ENCODE measurements around the gene RPL18. TPM values are rescaled to one million over a fixed set of nuclear protein-coding genes. Genes with fewer than 3 reads are reported as not detected.

RPL18 gene
- total RNA-seq, 1 donor from 2014 or later: 997 TPM

- Histone ChIP-seq H3K9me3 (no peaks in the 10 kb centered on the region), H3K36me3 (no peaks in the 10 kb centered on the region), H3K4me3 (no peak overlapping the region), H3K27ac (no peak overlapping the region), H3K27me3 (ENCODE audit: low read depth) (no peaks in the 10 kb centered on the region), H3K4me1 (peaks cover 13% of the 10 kb centered on the region)
- no peak for DNase-seq
- ATAC-seq: no peak
- intact Hi-C loops (cut with DNase I): no loop called here
- TF ChIP-seq, protein P1, sequence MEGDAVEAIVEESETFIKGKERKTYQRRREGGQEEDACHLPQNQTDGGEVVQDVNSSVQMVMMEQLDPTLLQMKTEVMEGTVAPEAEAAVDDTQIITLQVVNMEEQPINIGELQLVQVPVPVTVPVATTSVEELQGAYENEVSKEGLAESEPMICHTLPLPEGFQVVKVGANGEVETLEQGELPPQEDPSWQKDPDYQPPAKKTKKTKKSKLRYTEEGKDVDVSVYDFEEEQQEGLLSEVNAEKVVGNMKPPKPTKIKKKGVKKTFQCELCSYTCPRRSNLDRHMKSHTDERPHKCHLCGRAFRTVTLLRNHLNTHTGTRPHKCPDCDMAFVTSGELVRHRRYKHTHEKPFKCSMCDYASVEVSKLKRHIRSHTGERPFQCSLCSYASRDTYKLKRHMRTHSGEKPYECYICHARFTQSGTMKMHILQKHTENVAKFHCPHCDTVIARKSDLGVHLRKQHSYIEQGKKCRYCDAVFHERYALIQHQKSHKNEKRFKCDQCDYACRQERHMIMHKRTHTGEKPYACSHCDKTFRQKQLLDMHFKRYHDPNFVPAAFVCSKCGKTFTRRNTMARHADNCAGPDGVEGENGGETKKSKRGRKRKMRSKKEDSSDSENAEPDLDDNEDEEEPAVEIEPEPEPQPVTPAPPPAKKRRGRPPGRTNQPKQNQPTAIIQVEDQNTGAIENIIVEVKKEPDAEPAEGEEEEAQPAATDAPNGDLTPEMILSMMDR (IDR thresholded peaks at IDR 0.05): no peak
Observed at GRCh38 chr19:48656840-48657474, 38.0 kb upstream of the RPL18 start.

DNA sequence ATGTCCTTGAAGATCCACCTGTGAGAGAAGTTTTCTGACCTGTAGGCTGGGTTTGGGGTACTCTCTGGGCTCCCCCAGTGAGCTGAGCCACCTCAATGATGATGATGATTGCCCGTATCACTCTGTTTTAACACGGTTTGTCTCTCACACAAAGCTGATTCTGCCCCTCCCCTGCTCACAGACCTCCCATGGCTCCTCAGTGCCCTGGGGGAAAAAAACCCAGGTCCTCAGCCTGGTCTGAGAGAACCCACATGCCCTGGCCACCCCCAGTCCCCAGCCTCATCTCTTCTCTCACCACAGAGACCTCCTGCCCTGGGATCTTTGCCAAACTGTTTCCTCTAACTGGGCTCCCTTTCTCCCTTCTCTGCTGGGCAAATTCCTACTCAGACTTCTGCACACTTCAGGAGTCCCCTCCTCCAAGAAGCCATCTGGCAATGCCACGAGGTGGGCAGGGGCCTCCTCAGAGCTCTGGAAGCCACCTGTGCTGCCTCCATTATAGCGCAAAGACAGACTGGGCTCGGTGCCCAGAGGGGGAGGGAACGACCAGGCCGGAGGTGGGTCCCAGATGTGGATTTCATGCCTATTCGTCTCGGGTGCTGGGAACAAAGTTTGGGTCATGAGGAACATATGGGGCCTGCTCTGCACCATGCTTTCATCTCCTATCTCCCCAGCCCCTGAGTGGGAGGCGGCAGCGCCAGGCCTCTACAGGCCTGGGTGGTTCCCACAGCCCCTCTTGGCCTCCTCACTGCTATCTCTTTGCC, 35.5 kb upstream of the RPL18 start:
- no peak overlapping the region for H3K27ac ChIP-seq
- ATAC-seq (no peak), DNase-seq (no peak)
- H3K9me3 ChIP-seq: no peaks in the 10 kb centered on the region
- no peaks in the 10 kb centered on the region for H3K4me1 ChIP-seq
- intact Hi-C loops (cut with DNase I): no loop called here
- no peak overlapping the region for H3K4me3 ChIP-seq
- TF ChIP-seq, protein P1 (IDR thresholded peaks at IDR 0.05): no peak
- no peaks in the 10 kb centered on the region for H3K27me3 ChIP-seq (ENCODE audit: low read depth)
- H3K36me3 ChIP-seq: no peaks in the 10 kb centered on the region

GRCh38 chr19:48651683-48652048, 32.7 kb upstream of the RPL18 start:
- DNase-seq (no peak), ATAC-seq (no peak)
- TF ChIP-seq, protein P1 (IDR thresholded peaks at IDR 0.05): no peak
- H3K27ac ChIP-seq: no peak overlapping the region
- no peaks in the 10 kb centered on the region for H3K36me3 ChIP-seq
- peaks cover 4% of the 10 kb centered on the region for H3K4me1 ChIP-seq
- intact Hi-C loops (cut with DNase I): no loop called here
- no peaks in the 10 kb centered on the region for H3K9me3 ChIP-seq
- H3K4me3 ChIP-seq: no peak overlapping the region
- H3K27me3 ChIP-seq (ENCODE audit: low read depth): no peaks in the 10 kb centered on the region

- H3K36me3 ChIP-seq: no peaks in the 10 kb centered on the region
- no peaks in the 10 kb centered on the region for H3K27me3 ChIP-seq (ENCODE audit: low read depth)
- no peaks in the 10 kb centered on the region for H3K9me3 ChIP-seq
- no peak overlapping the region for H3K27ac ChIP-seq
- peaks cover 4% of the 10 kb centered on the region for H3K4me1 ChIP-seq
- intact Hi-C loops (cut with DNase I): no loop called here
- H3K4me3 ChIP-seq: no peak overlapping the region
- ATAC-seq (no peak), DNase-seq (no peak)
- TF ChIP-seq, protein P1 (IDR thresholded peaks at IDR 0.05): no peak
Observed at GRCh38 chr19:48650974-48651682, 32.1 kb upstream of the RPL18 start.

DNA sequence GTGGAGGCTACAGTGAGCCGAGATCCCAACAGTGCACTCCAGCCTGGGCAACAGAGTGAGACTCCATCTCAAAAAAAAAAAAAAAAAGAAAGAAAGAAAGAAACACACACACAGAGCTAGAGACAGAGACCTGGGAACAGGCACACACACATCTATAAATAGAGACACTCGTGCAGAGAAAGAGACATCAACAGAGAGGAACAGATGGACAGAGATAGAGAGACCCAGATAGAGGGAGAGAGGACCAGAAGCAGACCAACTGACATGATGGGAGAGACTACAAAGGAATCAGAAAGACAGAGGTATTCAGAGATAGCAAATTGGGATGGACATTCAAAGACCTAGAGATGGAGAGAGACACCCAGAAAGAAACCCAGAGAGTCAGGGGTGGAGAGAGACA, 29.2 kb upstream of the RPL18 start:
- Histone ChIP-seq H3K27me3 (ENCODE audit: low read depth) (no peaks in the 10 kb centered on the region), H3K4me3 (no peak overlapping the region), H3K9me3 (no peaks in the 10 kb centered on the region), H3K4me1 (peaks cover 19% of the 10 kb centered on the region), H3K27ac (no peak overlapping the region), H3K36me3 (no peaks in the 10 kb centered on the region)
- intact Hi-C loops (cut with DNase I): no loop called here
- ATAC-seq (no peak), DNase-seq (no peak)
- TF ChIP-seq, protein P1 (IDR thresholded peaks at IDR 0.05): no peak

All from lower lobe of right lung (tissue), 2 donors.